Neural progenitor cell (in vitro differentiated cells): ENCODE data around the gene OXT. TPM values are rescaled to one million over a fixed set of nuclear protein-coding genes. Genes with fewer than 3 reads are reported as not detected.

Experiments used
- DNase-seq: peaks from one replicate; pipeline ENCODE4 v3.0.0-alpha.2; 2016; ENCODE audit warnings: low spot score
- H2AFZ ChIP-seq: fragments of 200-600 bp; sonication (generic); replicated peaks from 2 replicates; pipeline ENCODE4 v1.6.1; 2016; ENCODE audit warnings: antibody characterized with exemption
- H3F3A ChIP-seq: fragments of 200-600 bp; sonication (generic); 2 replicates; pipeline ENCODE4 v1.6.1; 2016; ENCODE audit warnings: antibody characterized with exemption, low read depth
- H3K27ac ChIP-seq: fragments of 200-600 bp; sonication (generic); 2 replicates; pipeline ENCODE4 v1.5.1; 2016; ENCODE audit warnings: mild to moderate bottlenecking
- H3K27me3 ChIP-seq: fragments of 200-600 bp; sonication (generic); 2 replicates; pipeline ENCODE4 v1.6.1; 2016; ENCODE audit warnings: mild to moderate bottlenecking, moderate library complexity
- H3K36me3 ChIP-seq: fragments of 200-600 bp; sonication (generic); 2 replicates; pipeline ENCODE4 v1.5.1; 2016
- H3K4me1 ChIP-seq: fragments of 200-600 bp; sonication (generic); 2 replicates; pipeline ENCODE4 v1.6.1; 2016; ENCODE audit warnings: mixed run types
- H3K4me2 ChIP-seq: fragments of 200-600 bp; sonication (generic); 2 replicates; pipeline ENCODE4 v1.6.1; 2016
- H3K4me3 ChIP-seq: fragments of 200-600 bp; sonication (generic); 2 replicates; pipeline ENCODE4 v1.5.1; 2016
- H3K79me2 ChIP-seq: fragments of 200-600 bp; sonication (generic); 2 replicates; pipeline ENCODE4 v1.6.1; 2016; ENCODE audit warnings: low read depth
- H3K9ac ChIP-seq: fragments of 200-600 bp; sonication (generic); 2 replicates; pipeline ENCODE4 v1.6.1; 2016
- H3K9me3 ChIP-seq: fragments of 200-600 bp; sonication (generic); 2 replicates; pipeline ENCODE4 v1.5.1; 2016; ENCODE audit warnings: low read depth
- H4K20me1 ChIP-seq: fragments of 200-600 bp; sonication (generic); 2 replicates; pipeline ENCODE4 v1.6.1; 2016; ENCODE audit warnings: low read depth
- H3K27ac Mint-ChIP-seq: 3 replicates; pipeline ENCODE4 v1.8.0; 2021; ENCODE audit warnings: mixed read lengths
- H3K27me3 Mint-ChIP-seq: 2 replicates; pipeline ENCODE4 v1.8.0; 2022; ENCODE audit warnings: low read depth, mild to moderate bottlenecking, inconsistent platforms, moderate library complexity, mixed read lengths; ENCODE audit not compliant: insufficient read depth
- H3K36me3 Mint-ChIP-seq: 3 replicates; pipeline ENCODE4 v1.8.0; 2021; ENCODE audit warnings: mixed read lengths
- H3K4me1 Mint-ChIP-seq: 3 replicates; pipeline ENCODE4 v1.8.0; 2021; ENCODE audit warnings: mixed read lengths
- H3K4me3 Mint-ChIP-seq: 3 replicates; pipeline ENCODE4 v1.8.0; 2021; ENCODE audit warnings: mild to moderate bottlenecking, moderate library complexity, mixed read lengths
- H3K9me3 Mint-ChIP-seq: 3 replicates; pipeline ENCODE4 v1.8.0; 2020; ENCODE audit warnings: mixed read lengths
- CTCF ChIP-seq: fragments of 200-600 bp; sonication (generic); IDR thresholded peaks from 2 replicates; pipeline ENCODE4 v1.5.1; 2017; ENCODE audit warnings: antibody characterized with exemption, mild to moderate bottlenecking
- EZH2 ChIP-seq: fragments of 200-600 bp; sonication (generic); IDR thresholded peaks from 2 replicates; pipeline ENCODE4 v1.6.1; 2017; ENCODE audit warnings: antibody characterized with exemption, mild to moderate bottlenecking, moderate library complexity
- EZH2phosphoT487 ChIP-seq: fragments of 200-600 bp; sonication (generic); IDR thresholded peaks from 2 replicates; pipeline ENCODE4 v1.6.1; 2017; ENCODE audit warnings: antibody characterized with exemption
- total RNA-seq: library from RNA; depleted of rRNA; stranded (reverse); fragments of >200 nt; gene quantifications from 2 replicates; pipeline ENCODE4 v1.2.3, GENCODE V29; 2015; ENCODE audit warnings: low replicate concordance

The OXT gene
- total RNA-seq, 1 donor from 2014 or later = not detected

- no peaks in the 10 kb centered on the region for H4K20me1 ChIP-seq
- Mint-ChIP-seq H3K27me3 (peaks cover 5% of the 10 kb centered on the region), H3K9me3 (no peaks in the 10 kb centered on the region), H3K27ac (peak overlapping the region; percentile 5), H3K36me3 (peaks cover 21% of the 10 kb centered on the region), H3K4me3 (no peak overlapping the region), H3K4me1 (peaks cover 14% of the 10 kb centered on the region)
- no peak overlapping the region for H3K4me2 ChIP-seq
- no peaks in the 10 kb centered on the region for H3K36me3 ChIP-seq
- H3K4me3 ChIP-seq = no peak overlapping the region
- H3K9me3 ChIP-seq = no peaks in the 10 kb centered on the region
- H2AFZ ChIP-seq = no peak overlapping the region
- DNase-seq = no peak
- no peaks in the 10 kb centered on the region for H3K27me3 ChIP-seq
- H3K79me2 ChIP-seq = no peaks in the 10 kb centered on the region
- TF ChIP-seq EZH2phosphoT487 = no peak
- H3K4me1 ChIP-seq = peaks cover 2% of the 10 kb centered on the region
- H3K9ac ChIP-seq = no peak overlapping the region
- H3K27ac ChIP-seq = no peak overlapping the region
- peaks cover 7% of the 10 kb centered on the region for H3F3A ChIP-seq
Measured at GRCh38 chr20:3040086-3040485, 31.3 kb upstream of the OXT start.

- Histone ChIP-seq H3K27me3 (no peaks in the 10 kb centered on the region), H3F3A (peaks cover 11% of the 10 kb centered on the region), H3K9me3 (no peaks in the 10 kb centered on the region), H3K4me1 (peaks cover 3% of the 10 kb centered on the region), H3K36me3 (no peaks in the 10 kb centered on the region), H3K79me2 (peaks cover 9% of the 10 kb centered on the region), H3K4me3 (no peak overlapping the region), H3K4me2 (no peak overlapping the region), H4K20me1 (peaks cover 4% of the 10 kb centered on the region), H2AFZ (no peak overlapping the region), H3K9ac (no peak overlapping the region), H3K27ac (no peak overlapping the region)
- H3K36me3 Mint-ChIP-seq = peaks cover 20% of the 10 kb centered on the region
- H3K4me1 Mint-ChIP-seq = peaks cover 21% of the 10 kb centered on the region
- peaks cover 3% of the 10 kb centered on the region for H3K27me3 Mint-ChIP-seq
- H3K4me3 Mint-ChIP-seq = peak overlapping the region; percentile 61
- no peaks in the 10 kb centered on the region for H3K9me3 Mint-ChIP-seq
- peak overlapping the region; percentile 19 for H3K27ac Mint-ChIP-seq
- no peak for DNase-seq
- TF ChIP-seq EZH2 (no peak), EZH2phosphoT487 (no peak), CTCF (no peak)
Measured at GRCh38 chr20:3041854-3042409, 29.5 kb upstream of the OXT start.

GRCh38 chr20:3042625-3043024 is 28.8 kb upstream of the OXT start:
- Histone ChIP-seq H4K20me1 (peaks cover 9% of the 10 kb centered on the region), H3K27ac (no peak overlapping the region), H3F3A (peaks cover 11% of the 10 kb centered on the region), H3K4me2 (no peak overlapping the region), H3K79me2 (peaks cover 16% of the 10 kb centered on the region), H3K4me3 (no peak overlapping the region), H3K9ac (no peak overlapping the region), H3K36me3 (peaks cover under 1% of the 10 kb centered on the region), H2AFZ (no peak overlapping the region), H3K9me3 (no peaks in the 10 kb centered on the region), H3K27me3 (no peaks in the 10 kb centered on the region), H3K4me1 (peaks cover 3% of the 10 kb centered on the region)
- no peak overlapping the region for H3K4me3 Mint-ChIP-seq
- DNase-seq = no peak
- H3K9me3 Mint-ChIP-seq = no peaks in the 10 kb centered on the region
- H3K36me3 Mint-ChIP-seq = peaks cover 22% of the 10 kb centered on the region
- H3K4me1 Mint-ChIP-seq = peaks cover 23% of the 10 kb centered on the region
- TF ChIP-seq EZH2 = no peak
- no peak for TF ChIP-seq EZH2phosphoT487
- no peak for TF ChIP-seq CTCF
- peaks cover 3% of the 10 kb centered on the region for H3K27me3 Mint-ChIP-seq
- no peak overlapping the region for H3K27ac Mint-ChIP-seq

- peaks cover 14% of the 10 kb centered on the region for H4K20me1 ChIP-seq
- H3F3A ChIP-seq = peaks cover 11% of the 10 kb centered on the region
- TF ChIP-seq CTCF = no peak
- TF ChIP-seq EZH2phosphoT487 = no peak
- TF ChIP-seq EZH2 = no peak
- H3K4me2 ChIP-seq = no peak within 1 kb of the TSS
- Mint-ChIP-seq H3K27me3 (peaks cover 3% of the 10 kb centered on the region), H3K4me1 (peaks cover 23% of the 10 kb centered on the region), H3K27ac (no peak within 1 kb of the TSS), H3K36me3 (peaks cover 23% of the 10 kb centered on the region), H3K4me3 (peak within 1 kb of the TSS; percentile 24), H3K9me3 (no peaks in the 10 kb centered on the region)
- H3K4me3 ChIP-seq = no peak within 1 kb of the TSS
- H3K27ac ChIP-seq = no peak within 1 kb of the TSS
- no peak within 1 kb of the TSS for H2AFZ ChIP-seq
- no peaks in the 10 kb centered on the region for H3K27me3 ChIP-seq
- DNase-seq = no peak
- H3K36me3 ChIP-seq = peaks cover 7% of the 10 kb centered on the region
- H3K9me3 ChIP-seq = no peaks in the 10 kb centered on the region
- peaks cover 3% of the 10 kb centered on the region for H3K4me1 ChIP-seq
- H3K9ac ChIP-seq = no peak within 1 kb of the TSS
- peaks cover 16% of the 10 kb centered on the region for H3K79me2 ChIP-seq
Measured at GRCh38 chr20:3043322-3043721, 28.1 kb upstream of the OXT start, which contains the start of gene GNRH2. TSS of gene GNRH2 (plus strand) at chr20:3043622. CDS start at chr20:3044415, 793 bp downstream.
